HL-60 (cell line): ENCODE measurements around the gene EXOC7.
A peak's percentile ranks its signal among the peaks of the same experiment; 100 is the strongest.

Experiments used
- DNase-seq, 2 experiments: peaks; one replicate each; pipeline ENCODE4 v3.0.0-alpha.2; 2010 to 2020; ENCODE audit warnings: low read depth in 1 of 2, low spot score in 1 of 2
- H3K27ac ChIP-seq: fragments of 250-450 bp; sonication (Bioruptor Pico); replicated peaks from 2 replicates; pipeline ENCODE4 v1.5.1; 2020; ENCODE audit warnings: mild to moderate bottlenecking, moderate library complexity
- H3K27me3 ChIP-seq: fragments of 250-450 bp; sonication (Bioruptor Pico); 2 replicates; pipeline ENCODE4 v1.5.1; 2021; ENCODE audit warnings: mild to moderate bottlenecking, moderate library complexity; ENCODE audit not compliant: insufficient read depth, poor library complexity, severe bottlenecking
- H3K4me3 ChIP-seq: replicated peaks from 2 replicates; pipeline ENCODE4 v1.5.1; 2011; ENCODE audit warnings: mild to moderate bottlenecking, control low read depth, low read length; ENCODE audit not compliant: insufficient read depth
- GABPA ChIP-seq: IDR thresholded peaks from 2 replicates; pipeline ENCODE4 v1.6.1; 2012; ENCODE audit warnings: low read depth
- POLR2AphosphoS5 ChIP-seq: IDR thresholded peaks from 2 replicates; pipeline ENCODE4 v1.6.1; 2012; ENCODE audit warnings: low read depth
- SPI1 ChIP-seq: IDR thresholded peaks from 2 replicates; pipeline ENCODE4 v1.6.1; 2012; ENCODE audit warnings: low read depth, mild to moderate bottlenecking, borderline replicate concordance
- TF ChIP-seq, protein P1 (sequence below): IDR thresholded peaks from 2 replicates; pipeline ENCODE4 v1.6.1; 2012; ENCODE audit warnings: low read depth; ENCODE audit not compliant: insufficient replicate concordance
- TF ChIP-seq, protein P2 (sequence below): IDR thresholded peaks from one replicate; pipeline ENCODE4 v1.5.1; 2011; ENCODE audit warnings: low read length, control low read depth, inconsistent platforms; ENCODE audit not compliant: insufficient read depth

Gene EXOC7

GRCh38 chr17:76080768-76081287, 22.8 kb downstream of the EXOC7 start:
- Histone ChIP-seq H3K27ac (no peak overlapping the region), H3K27me3 (peaks cover 37% of the 10 kb centered on the region), H3K4me3 (no peak overlapping the region)
- DNase-seq = no peak
- TF ChIP-seq SPI1 = no peak
- TF ChIP-seq, protein P1, sequence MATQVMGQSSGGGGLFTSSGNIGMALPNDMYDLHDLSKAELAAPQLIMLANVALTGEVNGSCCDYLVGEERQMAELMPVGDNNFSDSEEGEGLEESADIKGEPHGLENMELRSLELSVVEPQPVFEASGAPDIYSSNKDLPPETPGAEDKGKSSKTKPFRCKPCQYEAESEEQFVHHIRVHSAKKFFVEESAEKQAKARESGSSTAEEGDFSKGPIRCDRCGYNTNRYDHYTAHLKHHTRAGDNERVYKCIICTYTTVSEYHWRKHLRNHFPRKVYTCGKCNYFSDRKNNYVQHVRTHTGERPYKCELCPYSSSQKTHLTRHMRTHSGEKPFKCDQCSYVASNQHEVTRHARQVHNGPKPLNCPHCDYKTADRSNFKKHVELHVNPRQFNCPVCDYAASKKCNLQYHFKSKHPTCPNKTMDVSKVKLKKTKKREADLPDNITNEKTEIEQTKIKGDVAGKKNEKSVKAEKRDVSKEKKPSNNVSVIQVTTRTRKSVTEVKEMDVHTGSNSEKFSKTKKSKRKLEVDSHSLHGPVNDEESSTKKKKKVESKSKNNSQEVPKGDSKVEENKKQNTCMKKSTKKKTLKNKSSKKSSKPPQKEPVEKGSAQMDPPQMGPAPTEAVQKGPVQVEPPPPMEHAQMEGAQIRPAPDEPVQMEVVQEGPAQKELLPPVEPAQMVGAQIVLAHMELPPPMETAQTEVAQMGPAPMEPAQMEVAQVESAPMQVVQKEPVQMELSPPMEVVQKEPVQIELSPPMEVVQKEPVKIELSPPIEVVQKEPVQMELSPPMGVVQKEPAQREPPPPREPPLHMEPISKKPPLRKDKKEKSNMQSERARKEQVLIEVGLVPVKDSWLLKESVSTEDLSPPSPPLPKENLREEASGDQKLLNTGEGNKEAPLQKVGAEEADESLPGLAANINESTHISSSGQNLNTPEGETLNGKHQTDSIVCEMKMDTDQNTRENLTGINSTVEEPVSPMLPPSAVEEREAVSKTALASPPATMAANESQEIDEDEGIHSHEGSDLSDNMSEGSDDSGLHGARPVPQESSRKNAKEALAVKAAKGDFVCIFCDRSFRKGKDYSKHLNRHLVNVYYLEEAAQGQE = no peak
- no peak for TF ChIP-seq GABPA
- TF ChIP-seq, protein P2, sequence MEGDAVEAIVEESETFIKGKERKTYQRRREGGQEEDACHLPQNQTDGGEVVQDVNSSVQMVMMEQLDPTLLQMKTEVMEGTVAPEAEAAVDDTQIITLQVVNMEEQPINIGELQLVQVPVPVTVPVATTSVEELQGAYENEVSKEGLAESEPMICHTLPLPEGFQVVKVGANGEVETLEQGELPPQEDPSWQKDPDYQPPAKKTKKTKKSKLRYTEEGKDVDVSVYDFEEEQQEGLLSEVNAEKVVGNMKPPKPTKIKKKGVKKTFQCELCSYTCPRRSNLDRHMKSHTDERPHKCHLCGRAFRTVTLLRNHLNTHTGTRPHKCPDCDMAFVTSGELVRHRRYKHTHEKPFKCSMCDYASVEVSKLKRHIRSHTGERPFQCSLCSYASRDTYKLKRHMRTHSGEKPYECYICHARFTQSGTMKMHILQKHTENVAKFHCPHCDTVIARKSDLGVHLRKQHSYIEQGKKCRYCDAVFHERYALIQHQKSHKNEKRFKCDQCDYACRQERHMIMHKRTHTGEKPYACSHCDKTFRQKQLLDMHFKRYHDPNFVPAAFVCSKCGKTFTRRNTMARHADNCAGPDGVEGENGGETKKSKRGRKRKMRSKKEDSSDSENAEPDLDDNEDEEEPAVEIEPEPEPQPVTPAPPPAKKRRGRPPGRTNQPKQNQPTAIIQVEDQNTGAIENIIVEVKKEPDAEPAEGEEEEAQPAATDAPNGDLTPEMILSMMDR = no peak
- no peak for TF ChIP-seq POLR2AphosphoS5

GRCh38 chr17:76079956-76080767, 23.4 kb downstream of the EXOC7 start:
- H3K27me3 ChIP-seq = peaks cover 42% of the 10 kb centered on the region

GRCh38 chr17:76079535-76079955, 24.0 kb downstream of the EXOC7 start:
- no peak for DNase-seq
- TF ChIP-seq, protein P1 = no peak
- peak; percentile 52; the same call in 1 of the 2 replicates for TF ChIP-seq POLR2AphosphoS5
- H3K27ac ChIP-seq = no peak overlapping the region
- no peak overlapping the region for H3K4me3 ChIP-seq
- peaks cover 48% of the 10 kb centered on the region for H3K27me3 ChIP-seq

More at GRCh38 chr17:76079956-76080767, 23.4 kb downstream of the EXOC7 start:
- TF ChIP-seq SPI1 (no peak), GABPA (no peak), POLR2AphosphoS5 (no peak; the same call in 1 of the 2 replicates)
- TF ChIP-seq, protein P1 = no peak
- TF ChIP-seq, protein P2 = no peak
- DNase-seq = no peak
- Histone ChIP-seq H3K27ac (no peak overlapping the region), H3K4me3 (no peak overlapping the region)
